HCT116 (cell line): ENCODE measurements around the gene PXT1.

Experiments used
- CEBPB ChIP-seq: IDR thresholded peaks from 2 replicates; pipeline ENCODE4 v1.6.1; 2012; ENCODE audit warnings: low read depth
- EGR1 ChIP-seq: IDR thresholded peaks from 2 replicates; pipeline ENCODE4 v1.6.1; 2012; ENCODE audit warnings: low read depth
- EZH2 ChIP-seq: fragments of 200-600 bp; sonication (generic); IDR thresholded peaks from 2 replicates; pipeline ENCODE4 v1.6.1; 2017; ENCODE audit warnings: antibody characterized with exemption, mixed run types
- EZH2phosphoT487 ChIP-seq: fragments of 200-600 bp; IDR thresholded peaks from 2 replicates; pipeline ENCODE4 v1.6.1; 2018; ENCODE audit warnings: antibody characterized with exemption, borderline replicate concordance
- POLR2A ChIP-seq: IDR thresholded peaks from 2 replicates; pipeline ENCODE4 v1.7.0; 2011; ENCODE audit warnings: borderline replicate concordance; ENCODE audit not compliant: insufficient read depth, insufficient read length; ENCODE audit errors: extremely low read depth
- TCF7L2 ChIP-seq: IDR thresholded peaks from 2 replicates; pipeline ENCODE4 v1.7.0; 2011; ENCODE audit warnings: borderline replicate concordance, inconsistent platforms; ENCODE audit not compliant: insufficient read depth, insufficient read length; ENCODE audit errors: extremely low read depth
- YY1 ChIP-seq: IDR thresholded peaks from 2 replicates; pipeline ENCODE4 v1.6.1; 2011; ENCODE audit warnings: low read length, low read depth, moderate library complexity, mild to moderate bottlenecking; ENCODE audit not compliant: insufficient replicate concordance; ENCODE audit errors: extremely low read depth
- ZFX ChIP-seq: fragments of 450-650 bp; IDR thresholded peaks from 2 replicates; pipeline ENCODE4 v1.6.1; 2017
- TF ChIP-seq, protein P1 (sequence below), 3 experiments: fragments of 200-600 bp in 1 of 3; sonication (generic) in 1 of 3; IDR thresholded peaks in 2 of 3; conservative IDR thresholded peaks in 1 of 3; 2 replicates each; pipeline ENCODE4 v1.5.1; 2012 to 2017; ENCODE audit warnings: low read depth in 2 of 3, low read length in 2 of 3, antibody characterized with exemption in 1 of 3, borderline replicate concordance in 1 of 3, control low read depth in 1 of 3, mild to moderate bottlenecking in 1 of 3, mixed read lengths in 1 of 3, mixed run types in 1 of 3, moderate library complexity in 1 of 3; ENCODE audit not compliant: insufficient read depth in 1 of 3
- TF ChIP-seq, protein P2 (sequence below): IDR thresholded peaks from 2 replicates; pipeline ENCODE4 v1.6.1; 2012; ENCODE audit warnings: low read depth

DNA sequence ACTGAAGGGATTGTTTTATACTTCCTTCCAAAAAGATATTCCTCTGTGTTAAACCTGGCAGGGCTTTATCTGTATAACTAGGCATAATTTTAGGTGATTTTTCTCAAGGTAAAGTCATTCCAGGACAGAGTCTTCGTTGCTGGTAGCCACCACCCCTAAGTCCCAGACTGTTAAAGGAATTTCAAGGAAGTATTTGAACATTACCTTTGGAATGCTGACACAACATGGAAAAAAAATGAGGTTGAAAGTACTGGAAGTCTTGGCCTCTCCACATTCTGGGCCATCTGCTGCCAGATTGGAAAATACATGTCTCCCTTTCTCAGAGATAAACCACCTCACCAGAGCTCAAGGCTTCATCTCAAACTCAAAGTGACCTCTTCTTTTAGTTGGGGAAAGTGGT lies 28.2 kb downstream of the PXT1 start:
- TF ChIP-seq EZH2phosphoT487: no peak
- TF ChIP-seq, protein P1, sequence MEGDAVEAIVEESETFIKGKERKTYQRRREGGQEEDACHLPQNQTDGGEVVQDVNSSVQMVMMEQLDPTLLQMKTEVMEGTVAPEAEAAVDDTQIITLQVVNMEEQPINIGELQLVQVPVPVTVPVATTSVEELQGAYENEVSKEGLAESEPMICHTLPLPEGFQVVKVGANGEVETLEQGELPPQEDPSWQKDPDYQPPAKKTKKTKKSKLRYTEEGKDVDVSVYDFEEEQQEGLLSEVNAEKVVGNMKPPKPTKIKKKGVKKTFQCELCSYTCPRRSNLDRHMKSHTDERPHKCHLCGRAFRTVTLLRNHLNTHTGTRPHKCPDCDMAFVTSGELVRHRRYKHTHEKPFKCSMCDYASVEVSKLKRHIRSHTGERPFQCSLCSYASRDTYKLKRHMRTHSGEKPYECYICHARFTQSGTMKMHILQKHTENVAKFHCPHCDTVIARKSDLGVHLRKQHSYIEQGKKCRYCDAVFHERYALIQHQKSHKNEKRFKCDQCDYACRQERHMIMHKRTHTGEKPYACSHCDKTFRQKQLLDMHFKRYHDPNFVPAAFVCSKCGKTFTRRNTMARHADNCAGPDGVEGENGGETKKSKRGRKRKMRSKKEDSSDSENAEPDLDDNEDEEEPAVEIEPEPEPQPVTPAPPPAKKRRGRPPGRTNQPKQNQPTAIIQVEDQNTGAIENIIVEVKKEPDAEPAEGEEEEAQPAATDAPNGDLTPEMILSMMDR (IDR thresholded peaks at IDR 0.05 in 2 of 3, conservative IDR thresholded peaks at IDR 0.05 in 1 of 3; ENCODE audit: borderline replicate concordance in 1 of 3, insufficient read depth in 1 of 3, low read depth in 2 of 3, low read length in 2 of 3): no peak
- no peak for TF ChIP-seq TCF7L2
- TF ChIP-seq, protein P2, sequence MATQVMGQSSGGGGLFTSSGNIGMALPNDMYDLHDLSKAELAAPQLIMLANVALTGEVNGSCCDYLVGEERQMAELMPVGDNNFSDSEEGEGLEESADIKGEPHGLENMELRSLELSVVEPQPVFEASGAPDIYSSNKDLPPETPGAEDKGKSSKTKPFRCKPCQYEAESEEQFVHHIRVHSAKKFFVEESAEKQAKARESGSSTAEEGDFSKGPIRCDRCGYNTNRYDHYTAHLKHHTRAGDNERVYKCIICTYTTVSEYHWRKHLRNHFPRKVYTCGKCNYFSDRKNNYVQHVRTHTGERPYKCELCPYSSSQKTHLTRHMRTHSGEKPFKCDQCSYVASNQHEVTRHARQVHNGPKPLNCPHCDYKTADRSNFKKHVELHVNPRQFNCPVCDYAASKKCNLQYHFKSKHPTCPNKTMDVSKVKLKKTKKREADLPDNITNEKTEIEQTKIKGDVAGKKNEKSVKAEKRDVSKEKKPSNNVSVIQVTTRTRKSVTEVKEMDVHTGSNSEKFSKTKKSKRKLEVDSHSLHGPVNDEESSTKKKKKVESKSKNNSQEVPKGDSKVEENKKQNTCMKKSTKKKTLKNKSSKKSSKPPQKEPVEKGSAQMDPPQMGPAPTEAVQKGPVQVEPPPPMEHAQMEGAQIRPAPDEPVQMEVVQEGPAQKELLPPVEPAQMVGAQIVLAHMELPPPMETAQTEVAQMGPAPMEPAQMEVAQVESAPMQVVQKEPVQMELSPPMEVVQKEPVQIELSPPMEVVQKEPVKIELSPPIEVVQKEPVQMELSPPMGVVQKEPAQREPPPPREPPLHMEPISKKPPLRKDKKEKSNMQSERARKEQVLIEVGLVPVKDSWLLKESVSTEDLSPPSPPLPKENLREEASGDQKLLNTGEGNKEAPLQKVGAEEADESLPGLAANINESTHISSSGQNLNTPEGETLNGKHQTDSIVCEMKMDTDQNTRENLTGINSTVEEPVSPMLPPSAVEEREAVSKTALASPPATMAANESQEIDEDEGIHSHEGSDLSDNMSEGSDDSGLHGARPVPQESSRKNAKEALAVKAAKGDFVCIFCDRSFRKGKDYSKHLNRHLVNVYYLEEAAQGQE: no peak
- TF ChIP-seq EZH2: no peak
- no peak for TF ChIP-seq EGR1
- no peak for TF ChIP-seq CEBPB
- no peak for TF ChIP-seq ZFX
- no peak for TF ChIP-seq POLR2A
- TF ChIP-seq YY1: no peak
